NCI-H146 treated with DMSO at 0.1 percent for 48 hours (cell line): ENCODE measurements around the gene UGGT1.
A peak's percentile ranks its signal among the peaks of the same experiment; 100 is the strongest.
"Not testable (repeated sequence)": the region's sequence is repeated elsewhere in the genome, so short reads cannot be mapped to it uniquely, and the experiment has no call there.

ENCODE experiments used
- DNase-seq: peaks from one replicate; lab custom pipeline; 2025; ENCODE audit not compliant: unreplicated experiment; lab: John Stamatoyannopoulos, UW

Gene UGGT1

DNA sequence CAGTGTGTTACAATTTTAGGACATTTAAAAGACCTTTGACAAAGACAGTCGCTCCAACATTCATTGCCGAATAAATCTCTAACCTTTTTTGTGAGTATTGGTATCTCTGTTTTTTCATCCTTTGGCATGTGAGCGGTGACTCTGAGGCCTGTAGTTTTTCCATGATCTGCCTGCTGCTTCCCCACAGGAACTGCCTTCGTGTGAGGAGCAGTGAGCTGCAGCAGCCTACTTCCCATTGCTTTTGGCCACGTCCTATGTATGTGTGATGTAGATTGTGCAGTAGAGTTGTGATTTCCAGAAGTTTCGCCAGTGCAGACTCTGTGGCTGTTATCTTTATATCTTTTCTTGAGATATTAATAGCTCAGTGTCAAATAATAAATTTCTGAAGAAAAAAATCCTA lies 79.8 kb downstream of the UGGT1 start:
- no peak for DNase-seq

DNA sequence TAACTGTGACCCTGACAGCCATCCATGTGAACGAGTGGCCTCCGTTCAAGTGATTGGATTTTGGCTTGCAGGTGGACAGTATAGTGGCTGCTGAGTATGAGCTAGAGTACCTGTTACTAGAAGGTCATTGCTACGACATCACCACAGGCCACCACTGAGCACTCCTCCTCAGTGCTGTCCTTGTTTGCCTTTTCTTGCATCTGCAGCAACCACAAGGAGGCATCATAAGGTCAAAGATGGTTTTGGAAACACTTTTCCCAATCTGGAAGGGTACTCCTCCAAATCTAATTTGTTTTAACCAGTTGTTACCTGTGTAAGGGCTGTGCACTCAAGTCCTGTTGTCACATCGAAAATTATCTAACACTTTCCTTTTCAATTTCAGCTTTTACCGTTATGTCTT lies 81.2 kb downstream of the UGGT1 start:
- DNase-seq: no peak

DNA sequence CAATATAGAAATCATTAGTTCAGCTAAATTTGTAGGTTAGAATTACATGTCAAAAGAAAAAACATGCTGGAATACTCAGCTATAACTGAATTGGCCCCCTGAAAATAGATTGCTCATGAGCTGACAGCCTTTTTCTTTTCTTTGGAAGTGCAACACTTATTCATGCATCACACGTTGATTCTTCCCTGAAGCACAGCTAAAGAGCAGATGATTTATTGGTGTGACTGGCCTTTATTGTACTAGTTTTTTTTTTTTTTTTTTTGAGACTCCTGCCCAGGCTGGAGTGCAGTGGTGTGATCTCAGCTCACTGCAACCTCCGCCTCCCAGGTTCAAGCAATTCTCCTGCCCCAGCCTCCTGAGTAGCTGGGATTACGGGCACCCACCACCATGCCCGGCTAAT lies 83.1 kb downstream of the UGGT1 start:
- DNase-seq: not testable (repeated sequence)

DNA sequence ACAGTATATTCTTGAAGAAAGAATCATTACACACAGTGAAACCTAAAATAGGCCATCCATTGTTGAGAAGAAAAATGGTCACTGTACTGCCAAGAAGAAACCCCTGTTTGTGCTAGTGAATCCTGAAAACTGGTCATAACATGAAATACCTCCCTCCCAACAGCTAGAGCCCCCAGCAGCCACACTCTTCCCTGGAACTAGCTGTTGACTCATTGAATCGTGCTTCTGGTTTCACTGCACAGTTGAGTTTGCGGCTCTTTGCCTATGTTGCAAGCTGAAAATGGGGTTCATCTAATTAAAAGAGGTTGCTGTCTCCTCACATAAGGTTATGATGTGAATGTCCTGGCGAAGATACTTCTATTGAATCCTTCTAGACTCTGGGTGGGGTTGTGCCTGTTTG lies 86.3 kb downstream of the UGGT1 start:
- DNase-seq: no peak

DNA sequence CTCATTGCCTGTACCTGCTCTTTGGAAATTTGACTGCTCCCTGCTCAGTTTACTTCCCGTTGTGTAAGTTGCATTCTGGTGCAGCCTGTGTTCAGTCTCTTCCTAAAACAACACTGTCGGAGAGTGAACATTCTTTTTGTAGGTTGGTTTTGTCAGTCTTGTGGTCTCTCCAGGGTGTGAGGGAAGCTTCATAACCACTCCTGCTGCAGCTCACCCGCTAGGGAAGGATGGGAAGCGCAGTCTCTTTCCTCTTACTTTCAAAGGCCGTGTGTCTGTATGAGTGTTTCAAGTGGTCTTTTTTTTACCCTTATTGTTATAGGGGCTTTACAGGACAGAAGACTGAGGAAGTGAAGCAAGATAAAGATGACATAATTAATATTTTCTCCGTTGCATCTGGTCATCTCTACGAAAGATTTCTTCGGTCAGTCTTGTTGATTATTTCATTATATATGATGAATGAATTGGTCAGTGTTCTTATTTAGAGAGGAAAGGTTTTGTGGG lies 87.2 kb downstream of the UGGT1 start:
- DNase-seq: no peak

DNA sequence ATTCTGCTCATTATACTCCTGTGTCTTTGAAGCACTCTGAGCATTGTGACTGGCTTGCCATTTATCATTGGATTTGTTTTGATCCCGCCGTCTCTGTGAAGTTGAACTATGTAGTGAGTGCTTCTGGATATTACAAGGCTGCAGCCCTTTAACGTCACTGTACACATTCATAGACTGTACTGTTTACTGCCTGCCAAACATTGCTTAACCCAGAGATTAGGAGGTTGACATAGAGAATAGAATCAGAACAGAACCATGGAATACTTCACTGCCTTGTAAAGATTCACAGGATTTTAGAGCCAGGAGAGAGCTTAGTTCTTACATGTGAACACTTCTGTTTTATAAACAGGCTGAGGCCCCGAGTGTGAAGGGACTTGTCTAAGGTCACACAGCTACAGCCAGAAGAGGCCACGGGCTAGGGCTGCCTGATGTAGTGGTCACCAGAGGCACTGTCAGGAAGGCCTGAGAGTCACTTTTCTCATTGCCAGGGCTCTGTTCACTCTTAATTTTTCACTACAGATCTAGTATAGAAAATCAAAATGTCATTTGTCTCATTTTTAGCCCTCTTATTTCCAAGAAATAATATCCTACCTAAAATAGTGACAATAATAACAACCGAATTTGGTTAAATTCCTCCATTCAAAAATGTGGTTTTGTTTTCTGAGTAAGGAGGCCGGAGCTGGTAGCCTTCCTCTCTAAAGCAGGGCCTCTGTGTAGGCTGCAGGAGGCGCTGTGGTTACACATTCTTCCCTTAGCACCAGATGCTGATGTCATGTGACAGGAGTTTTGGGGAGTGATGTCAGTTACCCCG lies 87.9 kb downstream of the UGGT1 start:
- no peak for DNase-seq

DNA sequence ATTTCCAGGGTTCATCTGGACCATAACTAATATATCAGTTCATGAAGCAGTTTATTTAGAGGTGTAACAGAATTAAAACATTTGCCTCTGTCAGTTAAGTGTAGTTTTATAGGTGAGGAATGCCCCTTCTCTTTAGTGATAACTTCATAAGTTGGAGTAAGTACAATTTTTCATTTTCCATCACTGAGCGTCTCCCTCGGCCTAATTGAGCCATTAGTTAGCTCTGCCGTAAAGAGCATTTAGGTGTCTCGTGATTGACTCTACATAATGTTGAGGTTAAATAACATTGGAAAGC lies 88.4 kb downstream of the UGGT1 start:
- no peak for DNase-seq

DNA sequence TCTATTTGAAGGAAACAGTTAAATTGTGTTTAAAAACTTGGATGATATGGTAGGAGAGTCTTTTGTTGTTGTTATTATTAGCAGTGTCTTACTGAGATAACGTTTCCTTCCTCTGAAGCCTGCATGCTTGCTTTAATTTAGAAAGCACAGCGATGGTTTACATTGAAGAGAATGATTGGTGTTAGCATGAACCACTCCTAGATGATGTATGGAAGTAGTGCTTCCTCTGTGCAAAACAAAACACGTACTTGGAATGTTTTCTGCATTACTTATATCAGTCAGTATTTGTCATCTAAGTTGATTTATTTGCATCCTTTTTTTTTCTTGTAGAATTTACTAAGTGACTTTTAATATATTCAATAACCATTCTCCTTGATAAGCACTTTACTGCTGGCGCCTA lies 89.0 kb downstream of the UGGT1 start:
- DNase-seq: no peak

DNA sequence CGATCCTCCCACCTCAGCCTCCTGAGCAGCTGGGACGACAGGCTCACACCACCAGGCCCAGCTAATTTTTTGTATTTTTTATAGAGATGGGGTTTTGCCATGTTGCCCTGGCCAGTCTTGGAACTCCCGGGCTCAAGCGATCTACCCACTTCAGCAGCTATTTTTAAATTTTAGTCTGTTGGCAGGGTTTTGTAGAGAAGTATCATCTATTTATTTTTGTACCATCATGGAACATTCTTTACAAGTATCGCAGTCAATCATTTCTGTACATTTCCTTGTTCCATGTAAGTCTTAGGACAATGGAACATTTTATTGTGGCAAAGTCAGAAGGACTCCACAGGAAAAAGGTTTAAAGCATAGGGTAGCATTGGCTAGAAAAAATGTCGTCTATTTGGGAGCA lies 94.6 kb downstream of the UGGT1 start:
- no peak for DNase-seq

DNA sequence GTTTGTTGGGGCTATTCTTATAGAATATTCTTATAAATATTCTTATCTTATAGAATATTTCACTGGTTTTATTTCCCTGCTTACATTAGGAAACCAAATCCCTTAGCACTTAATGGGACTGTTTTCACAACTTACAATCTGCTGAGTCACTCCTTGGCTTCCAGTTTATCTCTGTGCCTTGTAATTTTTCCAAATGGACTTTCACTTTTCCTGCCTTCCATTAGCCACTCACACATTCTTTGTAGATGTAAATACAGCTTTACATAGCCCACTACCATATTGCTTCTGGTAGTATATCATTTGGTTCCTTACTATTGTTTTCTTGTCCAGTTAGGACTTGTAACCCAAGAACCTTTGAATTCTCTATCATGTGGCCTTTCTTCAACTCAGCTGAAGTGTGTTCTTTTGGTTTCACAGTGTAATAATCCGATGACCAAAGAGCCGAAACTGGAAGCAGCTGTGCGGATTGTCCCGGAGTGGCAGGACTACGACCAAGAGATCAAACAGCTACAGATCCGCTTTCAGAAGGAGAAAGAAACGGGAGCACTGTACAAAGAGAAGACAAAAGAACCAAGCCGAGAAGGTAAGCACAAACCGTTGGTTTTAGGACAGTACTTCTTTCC lies 96.1 kb downstream of the UGGT1 start:
- no peak for DNase-seq

DNA sequence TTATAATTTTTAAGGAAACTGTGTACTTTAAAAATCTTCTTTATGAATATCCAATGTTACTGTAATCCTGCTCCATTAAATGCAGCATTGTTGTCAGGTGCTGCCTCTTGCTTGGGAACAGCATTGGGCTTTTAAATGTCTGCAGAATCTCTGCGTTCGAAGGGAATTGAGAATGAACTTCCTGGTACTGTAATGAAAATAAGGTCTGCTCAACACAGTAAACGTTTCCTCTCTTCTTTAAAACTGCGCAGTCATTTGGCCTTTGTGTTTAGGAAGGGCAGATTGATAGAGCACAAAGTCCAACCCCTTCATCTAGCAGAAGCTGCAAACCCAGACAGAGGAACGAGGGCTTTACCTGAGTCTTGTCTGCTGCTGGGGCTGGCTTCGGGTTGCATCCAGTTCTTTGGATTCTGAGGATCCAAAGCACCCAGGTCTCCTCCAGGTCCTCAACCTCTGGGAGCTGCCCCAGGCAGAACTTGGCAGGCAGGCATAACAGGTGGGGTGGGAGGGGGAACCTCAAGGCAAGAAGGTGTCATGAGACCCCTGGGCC lies 104.5 kb downstream of the UGGT1 start:
- DNase-seq: no peak

DNA sequence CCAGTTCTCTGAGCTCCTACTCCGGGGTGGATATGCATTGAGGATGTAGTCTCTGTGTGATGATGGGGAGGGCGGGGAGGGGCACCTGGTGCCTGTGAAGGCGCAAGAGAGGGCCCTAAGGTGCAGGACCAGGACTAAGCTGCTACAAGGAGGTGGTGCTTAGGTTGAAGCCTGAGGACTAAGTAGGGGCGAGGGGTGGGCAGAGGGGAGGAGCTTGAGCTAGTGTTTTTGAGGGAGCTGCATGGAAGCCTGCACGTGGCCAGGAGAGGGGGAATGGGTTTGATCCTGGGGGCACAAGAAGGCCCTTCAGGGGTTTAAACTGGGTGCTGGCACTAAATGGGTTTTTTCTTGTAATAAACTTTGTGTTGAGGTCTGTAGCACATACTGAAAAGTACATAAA lies 105.0 kb downstream of the UGGT1 start:
- DNase-seq: no peak

DNA sequence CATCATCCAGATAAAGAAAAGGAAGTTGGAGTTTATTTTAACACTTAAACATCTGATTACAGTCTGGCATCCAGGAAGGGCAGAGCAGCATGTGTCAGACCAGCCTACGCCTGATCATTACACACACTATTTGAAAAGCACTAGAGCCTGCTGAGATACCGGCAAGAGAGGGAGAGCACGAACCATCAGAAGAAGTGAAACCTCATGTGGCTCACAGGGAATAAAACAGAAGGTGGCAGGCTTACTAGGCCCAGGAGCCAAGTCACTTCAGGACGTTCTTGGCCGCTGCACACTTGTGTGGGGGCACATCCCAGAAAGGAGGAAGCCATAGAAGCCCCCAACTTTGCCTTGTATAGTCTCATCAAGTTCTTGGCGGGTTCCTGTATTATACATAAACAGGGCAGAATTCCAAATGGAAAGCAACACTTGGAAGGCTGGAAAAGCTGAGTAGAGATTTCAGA lies 105.5 kb downstream of the UGGT1 start:
- peak; percentile 29 for DNase-seq

DNA sequence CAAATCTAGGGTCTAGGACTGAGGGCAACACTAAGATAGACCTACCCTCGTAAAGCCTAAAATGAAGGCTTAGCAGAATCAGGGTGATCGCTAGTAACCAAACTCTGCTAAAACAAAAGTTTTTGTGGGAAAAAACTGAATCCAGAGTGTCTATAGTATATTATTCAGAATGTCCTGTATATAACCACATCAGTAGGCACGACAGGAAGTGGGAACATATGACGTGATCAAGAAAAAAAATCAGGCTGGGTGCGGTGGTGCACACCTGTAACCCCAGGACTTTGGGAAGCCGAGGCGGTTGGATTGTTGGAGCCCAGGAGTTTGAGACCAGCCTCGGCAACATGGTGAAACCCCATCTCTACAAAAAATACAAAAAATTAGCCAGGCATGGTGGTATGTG lies 106.1 kb downstream of the UGGT1 start:
- no peak for DNase-seq

DNA sequence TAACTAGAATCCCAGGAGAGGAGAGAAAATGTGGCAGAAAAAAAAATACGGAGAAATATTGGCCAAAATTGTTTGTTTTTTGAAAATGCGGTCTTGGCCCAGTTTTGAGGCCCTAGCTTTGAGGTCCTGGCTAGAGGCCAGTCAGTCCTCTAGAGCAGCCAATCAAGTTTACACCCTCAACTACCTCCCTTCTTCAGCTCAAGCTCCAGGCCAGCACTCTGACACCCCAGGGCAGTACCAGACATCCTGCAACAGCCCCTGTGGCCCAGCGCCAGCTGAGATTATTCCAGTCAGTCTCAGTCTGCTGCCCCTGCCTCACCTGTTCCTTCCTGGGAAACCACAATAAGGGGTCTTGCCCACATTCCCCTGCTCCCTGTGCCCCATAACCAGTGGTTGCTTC lies 107.7 kb downstream of the UGGT1 start:
- no peak for DNase-seq

DNA sequence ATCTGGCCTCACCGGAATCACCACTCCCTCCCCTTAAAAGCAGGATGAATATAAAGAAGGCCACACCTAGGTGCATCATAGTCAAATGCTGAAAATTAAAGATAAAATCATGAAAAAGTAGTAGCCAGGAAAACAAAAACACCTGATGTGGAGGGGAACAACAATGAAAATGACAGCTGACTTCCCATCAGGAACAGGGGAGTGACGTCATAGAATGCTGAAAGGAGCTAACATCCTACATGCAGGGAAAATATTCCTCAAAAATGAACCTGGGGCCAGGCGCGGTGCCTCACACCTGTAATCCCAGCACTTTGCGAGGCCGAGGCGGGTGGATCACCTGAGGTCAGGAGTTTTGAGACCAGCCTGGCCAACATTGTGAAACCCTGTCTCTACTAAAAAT lies 108.1 kb downstream of the UGGT1 start:
- no peak for DNase-seq

DNA sequence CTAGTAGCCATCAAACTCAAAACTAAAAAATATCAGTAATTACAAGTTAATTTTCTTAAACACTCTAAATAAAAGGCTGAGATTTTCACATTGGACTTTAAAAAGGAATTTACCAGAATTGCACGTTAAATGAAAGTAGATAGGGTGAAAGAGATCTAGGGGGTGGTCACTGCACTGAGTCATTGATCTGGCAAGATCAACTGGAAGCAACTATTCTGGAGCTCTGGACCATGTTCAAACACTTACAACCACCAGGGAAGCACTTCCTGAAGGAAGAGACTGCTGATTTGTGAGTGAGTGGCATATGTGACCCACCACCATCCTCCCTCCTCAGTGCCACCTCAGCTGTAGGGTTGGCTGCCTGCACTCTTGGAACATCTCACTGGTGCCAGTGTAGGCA lies 111.8 kb downstream of the UGGT1 start:
- no peak for DNase-seq

DNA sequence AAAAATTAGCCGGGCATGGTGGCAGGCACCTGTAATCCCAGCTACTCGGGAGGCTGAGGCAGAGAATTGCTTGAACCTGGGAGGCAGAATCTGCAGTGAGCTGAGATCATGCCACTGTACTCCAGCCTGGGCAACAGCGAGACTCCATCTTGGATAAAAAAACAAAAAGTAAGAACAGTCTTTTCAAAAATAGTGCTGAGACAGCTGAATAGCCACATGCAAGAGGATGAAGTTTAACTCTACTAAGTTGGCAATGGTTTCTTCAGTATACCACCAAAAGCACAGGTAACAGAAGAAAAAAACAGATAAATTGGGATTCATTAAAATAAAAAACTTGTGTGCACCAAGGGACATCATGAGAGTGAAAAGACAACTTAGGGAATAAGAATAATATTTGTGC lies 115.2 kb downstream of the UGGT1 start:
- no peak for DNase-seq

DNA sequence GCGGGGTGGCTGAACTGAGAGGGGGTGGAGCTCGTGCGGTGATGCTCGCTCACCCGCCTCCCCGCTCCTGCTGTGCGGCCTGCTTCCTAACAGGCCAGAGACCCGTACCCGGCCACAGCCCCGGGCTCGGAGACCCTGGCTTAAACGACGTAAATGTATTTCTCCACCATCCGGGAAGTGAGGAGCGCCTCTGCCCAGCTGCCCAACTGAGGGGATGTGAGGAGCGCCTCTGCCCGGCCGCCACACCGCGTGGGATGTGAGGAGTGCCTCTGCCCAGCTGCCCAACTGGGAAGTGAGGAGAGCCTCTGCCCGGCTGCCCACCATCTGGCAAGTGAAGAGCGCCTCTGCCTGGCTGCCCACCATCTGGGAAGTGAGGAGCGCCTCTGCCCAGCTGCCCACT lies 117.0 kb downstream of the UGGT1 start:
- DNase-seq: no peak

DNA sequence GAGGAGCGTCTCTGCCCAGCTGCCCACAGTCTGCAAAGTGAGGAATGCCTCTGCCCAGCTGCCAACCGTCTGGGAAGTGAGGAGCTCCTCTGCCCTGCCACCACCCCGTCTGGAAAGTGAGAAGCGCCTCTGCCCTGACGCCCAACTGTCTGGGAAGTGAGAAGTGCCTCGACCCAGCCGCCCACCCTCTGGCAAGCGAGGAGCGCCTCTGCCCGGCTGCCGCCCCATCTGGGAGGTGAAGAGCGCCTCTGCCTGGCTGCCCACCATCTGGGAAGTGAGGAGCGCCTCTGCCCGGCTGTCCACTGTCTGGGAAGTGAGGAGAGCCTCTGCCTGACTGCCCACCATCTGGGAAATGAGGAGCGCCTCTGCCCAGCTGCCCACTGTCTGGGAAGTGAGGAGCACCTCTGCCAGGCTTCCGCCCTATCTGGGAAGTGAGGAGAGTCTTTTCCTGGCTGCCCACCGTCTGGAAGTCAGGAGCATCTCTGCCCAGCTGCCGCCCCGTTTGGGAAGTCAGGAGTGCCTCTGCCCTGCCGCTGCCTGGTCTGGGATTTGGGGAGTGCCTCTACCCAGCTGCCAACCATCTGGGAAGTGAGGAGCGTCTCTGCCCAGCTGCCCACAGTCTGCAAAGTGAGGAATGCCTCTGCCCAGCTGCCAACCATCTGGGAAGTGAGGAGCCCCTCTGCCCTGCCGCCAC lies 117.8 kb downstream of the UGGT1 start:
- not testable (repeated sequence) for DNase-seq

DNA sequence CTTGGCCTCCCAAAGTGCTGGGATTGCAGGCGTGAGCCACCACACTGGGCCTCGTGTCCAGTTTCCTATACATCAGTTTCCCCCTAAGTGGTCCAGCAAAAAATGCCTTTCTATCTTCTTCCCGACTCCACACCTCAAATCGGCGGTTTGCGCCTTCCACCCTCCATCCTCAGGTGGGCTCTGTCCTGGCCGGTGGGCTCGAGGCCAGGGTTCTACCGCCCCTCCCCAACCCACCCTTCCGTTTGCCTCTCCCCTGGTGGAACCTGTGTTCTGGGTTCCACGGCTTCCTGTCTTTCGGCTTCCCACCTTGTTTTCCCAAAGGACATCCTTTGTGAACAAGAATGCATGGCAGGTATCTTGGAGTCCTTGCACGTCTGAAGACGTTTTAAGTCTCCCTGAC lies 123.3 kb downstream of the UGGT1 start:
- DNase-seq: no peak
